Panc1 (cell line): ENCODE data around the gene KRT16. TPM values are rescaled to one million over a fixed set of nuclear protein-coding genes. Genes with fewer than 3 reads are reported as not detected.
"Not testable (repeated sequence)": the region's sequence is repeated elsewhere in the genome, so short reads cannot be mapped to it uniquely, and the experiment has no call there.

Experiments used
- ATAC-seq: fragments of 200-7000 bp; cut with Tn5 transposase; 2 replicates; pipeline ENCODE4 v1.9.1; 2020; ENCODE audit warnings: mild to moderate bottlenecking, moderate library complexity
- BruUV-seq: library from RNA; stranded (reverse); fragments of 400-500 nt; replicated peaks from 2 replicates; lab custom pipeline; 2021; lab: Mats Ljungman, UMichigan
- CTCF ChIA-PET: fragments of 300-600 bp; sonication (Branson Sonifier 250); formaldehyde crosslinking; loops from one replicate; lab custom pipeline; 2022; ENCODE audit warnings: antibody characterized with exemption; lab: Charles Lee
- POLR2A ChIA-PET: fragments of 300-600 bp; sonication (Branson Sonifier 250); formaldehyde crosslinking; loops from one replicate; lab custom pipeline; 2022; ENCODE audit warnings: antibody characterized with exemption; lab: Charles Lee
- DNase-seq: peaks from one replicate; pipeline ENCODE4 v3.0.0-alpha.2; 2010; ENCODE audit warnings: low read depth, low spot score
- H3K27ac ChIP-seq: 2 replicates; pipeline ENCODE4 v1.5.1; 2011; ENCODE audit warnings: mild to moderate bottlenecking, low read length, inconsistent platforms
- H3K27me3 ChIP-seq: fragments of 200-500 bp; sonication (Bioruptor generic); 2 replicates; pipeline ENCODE4 v1.6.0; 2014; ENCODE audit warnings: low read length, inconsistent platforms; ENCODE audit not compliant: control insufficient read depth, insufficient read depth
- H3K36me3 ChIP-seq: fragments of 200-500 bp; sonication (Bioruptor generic); 2 replicates; pipeline ENCODE4 v1.5.1; 2014; ENCODE audit warnings: inconsistent platforms, mild to moderate bottlenecking, low read length, moderate library complexity; ENCODE audit not compliant: control insufficient read depth, insufficient read depth
- H3K4me1 ChIP-seq: 2 replicates; pipeline ENCODE4 v1.5.1; 2011; ENCODE audit warnings: inconsistent platforms, mild to moderate bottlenecking, low read length, moderate library complexity; ENCODE audit not compliant: control insufficient read depth, insufficient read depth
- H3K4me3 ChIP-seq, 2 experiments: 2 replicates each; pipeline ENCODE4 v1.5.1; 2011 to 2012; ENCODE audit warnings: low read depth in 2 of 2, low read length in 2 of 2, mild to moderate bottlenecking in 2 of 2, inconsistent platforms in 1 of 2, moderate library complexity in 1 of 2
- H3K9me3 ChIP-seq: fragments of 200-500 bp; sonication (Bioruptor generic); 2 replicates; pipeline ENCODE4 v1.5.1; 2014; ENCODE audit warnings: low read depth, mild to moderate bottlenecking, inconsistent platforms, low read length, moderate library complexity; ENCODE audit not compliant: control insufficient read depth, insufficient read depth
- CTCF ChIP-seq: fragments of 450-650 bp; IDR thresholded peaks from 2 replicates; pipeline ENCODE4 v1.5.1; 2017; ENCODE audit warnings: mild to moderate bottlenecking
- POLR2AphosphoS5 ChIP-seq: IDR thresholded peaks from 2 replicates; pipeline ENCODE4 v1.6.1; 2012; ENCODE audit warnings: mild to moderate bottlenecking, low read depth, low read length, moderate library complexity
- SIN3A ChIP-seq: IDR thresholded peaks from 2 replicates; pipeline ENCODE4 v1.6.1; 2012; ENCODE audit warnings: low read depth, mild to moderate bottlenecking, low read length, moderate library complexity, borderline replicate concordance; ENCODE audit not compliant: insufficient read depth
- TCF7L2 ChIP-seq: IDR thresholded peaks from 2 replicates; pipeline ENCODE4 v1.6.1; 2011; ENCODE audit warnings: mild to moderate bottlenecking, low read depth, low read length, inconsistent platforms
- in situ Hi-C: cut with HindIII; loops from 2 replicates; pipeline ENCODE4 v1.10.0; 2016; ENCODE audit warnings: low sequenced_read_pairs, low pct_unique_long_range_greater_than_20kb
- intact Hi-C: fragments of 100-400 bp; cut with micrococcal nuclease; formaldehyde crosslinking; loops from one replicate; pipeline ENCODE4 v1.10.0; 2022; ENCODE audit not compliant: unreplicated experiment
- total RNA-seq: library from RNA; stranded (reverse); gene quantifications from one replicate; pipeline ENCODE4 v1.2.1, GENCODE V29; 2021; ENCODE audit not compliant: unreplicated experiment
- TF ChIP-seq, protein P1 (sequence below), 2 experiments: IDR thresholded peaks; 2 replicates each; pipeline ENCODE4 v1.6.1; 2011 to 2012; ENCODE audit warnings: low read depth in 2 of 2, control low read depth in 1 of 2, low read length in 1 of 2, mild to moderate bottlenecking in 1 of 2, moderate library complexity in 1 of 2; ENCODE audit not compliant: insufficient read depth in 1 of 2

The KRT16 gene
- total RNA-seq, 1 experiment from 2014 or later, result 1.6 TPM

- POLR2A ChIA-PET, in situ Hi-C loops, H3K27ac ChIP-seq, intact Hi-C loops, BruUV-seq, H3K36me3 ChIP-seq, H3K9me3 ChIP-seq, H3K27me3 ChIP-seq, H3K4me3 ChIP-seq, DNase-seq, ATAC-seq: not testable (repeated sequence)
- H3K4me1 ChIP-seq, result peaks cover 11% of the 10 kb centered on the region
- CTCF ChIA-PET, result interaction anchor here (1.0 kb wide), 1 partner anchor 42 kb away, joined by 17 read pairs; no protein-coding TSS in a partner anchor
These were observed 5.6 kb downstream of the KRT16 start for GRCh38 chr17:41606930-41607329.

- intact Hi-C loops, result no loop called here
- no peaks in the 10 kb centered on the region; the same call in 1 of the 2 replicates for H3K9me3 ChIP-seq
- TF ChIP-seq, protein P1, sequence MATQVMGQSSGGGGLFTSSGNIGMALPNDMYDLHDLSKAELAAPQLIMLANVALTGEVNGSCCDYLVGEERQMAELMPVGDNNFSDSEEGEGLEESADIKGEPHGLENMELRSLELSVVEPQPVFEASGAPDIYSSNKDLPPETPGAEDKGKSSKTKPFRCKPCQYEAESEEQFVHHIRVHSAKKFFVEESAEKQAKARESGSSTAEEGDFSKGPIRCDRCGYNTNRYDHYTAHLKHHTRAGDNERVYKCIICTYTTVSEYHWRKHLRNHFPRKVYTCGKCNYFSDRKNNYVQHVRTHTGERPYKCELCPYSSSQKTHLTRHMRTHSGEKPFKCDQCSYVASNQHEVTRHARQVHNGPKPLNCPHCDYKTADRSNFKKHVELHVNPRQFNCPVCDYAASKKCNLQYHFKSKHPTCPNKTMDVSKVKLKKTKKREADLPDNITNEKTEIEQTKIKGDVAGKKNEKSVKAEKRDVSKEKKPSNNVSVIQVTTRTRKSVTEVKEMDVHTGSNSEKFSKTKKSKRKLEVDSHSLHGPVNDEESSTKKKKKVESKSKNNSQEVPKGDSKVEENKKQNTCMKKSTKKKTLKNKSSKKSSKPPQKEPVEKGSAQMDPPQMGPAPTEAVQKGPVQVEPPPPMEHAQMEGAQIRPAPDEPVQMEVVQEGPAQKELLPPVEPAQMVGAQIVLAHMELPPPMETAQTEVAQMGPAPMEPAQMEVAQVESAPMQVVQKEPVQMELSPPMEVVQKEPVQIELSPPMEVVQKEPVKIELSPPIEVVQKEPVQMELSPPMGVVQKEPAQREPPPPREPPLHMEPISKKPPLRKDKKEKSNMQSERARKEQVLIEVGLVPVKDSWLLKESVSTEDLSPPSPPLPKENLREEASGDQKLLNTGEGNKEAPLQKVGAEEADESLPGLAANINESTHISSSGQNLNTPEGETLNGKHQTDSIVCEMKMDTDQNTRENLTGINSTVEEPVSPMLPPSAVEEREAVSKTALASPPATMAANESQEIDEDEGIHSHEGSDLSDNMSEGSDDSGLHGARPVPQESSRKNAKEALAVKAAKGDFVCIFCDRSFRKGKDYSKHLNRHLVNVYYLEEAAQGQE (IDR thresholded peaks at IDR 0.05; ENCODE audit: insufficient read depth in 1 of 2, low read depth in 2 of 2, low read length in 1 of 2), result no peak
- no peak for TF ChIP-seq CTCF
- no peak for TF ChIP-seq SIN3A
- peak; percentile 89 for TF ChIP-seq TCF7L2
- TF ChIP-seq POLR2AphosphoS5, result peak; percentile 58; the same call in 1 of the 2 replicates
- peak overlapping the region; percentile 70 for H3K27ac ChIP-seq
- no peak overlapping the region for H3K4me3 ChIP-seq
- no TSS peak for BruUV-seq
- in situ Hi-C loops, result no loop called here
- CTCF ChIA-PET, result interaction anchor here (0.7 to 3.2 kb wide), 7 partner anchors 23 to 1043 kb away, joined by 3 to 10 read pairs (median 3); no protein-coding TSS in a partner anchor
- no peaks in the 10 kb centered on the region for H3K27me3 ChIP-seq
- H3K4me1 ChIP-seq, result peaks cover 18% of the 10 kb centered on the region
- DNase-seq (no peak), ATAC-seq (peak; percentile 91)
- POLR2A ChIA-PET, result interaction anchor here (0.7 kb wide), 1 partner anchor 109 kb away, joined by 3 read pairs; no protein-coding TSS in a partner anchor
- no peaks in the 10 kb centered on the region for H3K36me3 ChIP-seq
These were observed 10.0 kb downstream of the KRT16 start for GRCh38 chr17:41602524-41602923.

DNA sequence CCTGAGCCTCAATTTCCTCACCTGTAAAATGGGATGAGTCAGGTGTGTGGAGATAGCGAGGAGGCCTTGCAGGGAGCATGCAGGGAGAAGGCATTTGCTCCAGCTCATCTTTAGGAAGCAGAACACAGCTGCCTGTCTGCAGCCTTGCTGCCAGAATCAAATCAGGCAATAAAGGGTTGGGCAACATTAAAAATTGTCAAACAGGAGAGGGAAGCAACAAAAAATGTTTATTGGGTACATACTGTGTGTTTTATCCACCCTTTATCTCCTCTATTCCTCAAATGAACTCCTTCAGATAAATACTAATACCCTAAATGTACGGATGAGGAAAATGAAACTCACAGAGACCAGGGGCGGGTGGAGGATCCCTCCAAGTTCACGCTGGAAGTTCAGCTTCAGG, 12.2 kb downstream of the KRT16 start:
- no peak for ATAC-seq
- no TSS peak for BruUV-seq
- intact Hi-C loops, result no loop called here

More for the DNA sequence above, 12.2 kb downstream of the KRT16 start:
- TF ChIP-seq, protein P1 (IDR thresholded peaks at IDR 0.05; ENCODE audit: insufficient read depth in 1 of 2, low read depth in 2 of 2, low read length in 1 of 2), result no peak
- no peak for TF ChIP-seq CTCF
- no peak for TF ChIP-seq POLR2AphosphoS5
- no peak for TF ChIP-seq TCF7L2
- Histone ChIP-seq H3K4me3 (no peak overlapping the region), H3K36me3 (no peaks in the 10 kb centered on the region), H3K27ac (peak overlapping the region; percentile 2; the same call in 1 of the 2 replicates), H3K9me3 (no peaks in the 10 kb centered on the region), H3K27me3 (no peaks in the 10 kb centered on the region), H3K4me1 (peaks cover 18% of the 10 kb centered on the region)
- DNase-seq, result no peak
- CTCF ChIA-PET, result interaction anchor here (3.2 kb wide), 1 partner anchor 51 kb away, joined by 8 read pairs; no protein-coding TSS in a partner anchor
- in situ Hi-C loops, result no loop called here
- POLR2A ChIA-PET, result no interaction called here
